Caco-2 (cell line): Measurements from ENCODE around the gene AIG1. TPM values are rescaled to one million over a fixed set of nuclear protein-coding genes. Genes with fewer than 3 reads are reported as not detected.

Experiments
- BruUV-seq: library from RNA; stranded (reverse); fragments of 400-500 nt; replicated peaks from 2 replicates; lab custom pipeline; 2021; lab: Mats Ljungman, UMichigan
- CTCF ChIA-PET: fragments of 300-600 bp; sonication (Branson Sonifier 250); formaldehyde crosslinking; loops from one replicate; lab custom pipeline; 2022; ENCODE audit warnings: antibody characterized with exemption; lab: Charles Lee
- POLR2A ChIA-PET: fragments of 300-600 bp; sonication (Branson Sonifier 250); formaldehyde crosslinking; loops from one replicate; lab custom pipeline; 2022; ENCODE audit warnings: antibody characterized with exemption; lab: Charles Lee
- DNase-seq, 2 experiments: peaks; one replicate each; pipeline versions ENCODE4 v3.0.0 to v3.0.0-alpha.2; 2020 to 2022
- H3K27me3 ChIP-seq: replicated peaks from 2 replicates; pipeline ENCODE4 v1.6.0; 2011; ENCODE audit warnings: low read length; ENCODE audit not compliant: control insufficient read depth, insufficient read depth
- H3K36me3 ChIP-seq: 2 replicates; pipeline ENCODE4 v1.5.1; 2011; ENCODE audit warnings: low read length; ENCODE audit not compliant: control insufficient read depth, insufficient read depth
- H3K4me1 ChIP-seq: fragments of 250-450 bp; sonication (Bioruptor Pico); 2 replicates; pipeline ENCODE4 v1.5.1; 2020; ENCODE audit warnings: mild to moderate bottlenecking
- H3K4me3 ChIP-seq: 2 replicates; pipeline ENCODE4 v1.5.1; 2011; ENCODE audit warnings: low read depth, mild to moderate bottlenecking, control low read depth, low read length
- H3K9me3 ChIP-seq: fragments of 250-450 bp; sonication (Bioruptor Pico); 2 replicates; pipeline ENCODE4 v1.5.1; 2020; ENCODE audit warnings: mild to moderate bottlenecking, moderate library complexity
- H3K27ac Mint-ChIP-seq: one replicate; pipeline ENCODE4 v1.8.0; 2022; ENCODE audit warnings: mixed read lengths; ENCODE audit not compliant: unreplicated experiment
- H3K27me3 Mint-ChIP-seq: one replicate; pipeline ENCODE4 v1.8.0; 2022; ENCODE audit warnings: mixed read lengths; ENCODE audit not compliant: insufficient read depth, unreplicated experiment
- H3K36me3 Mint-ChIP-seq: one replicate; pipeline ENCODE4 v1.8.0; 2022; ENCODE audit warnings: mild to moderate bottlenecking, mixed read lengths; ENCODE audit not compliant: insufficient read depth, unreplicated experiment
- H3K4me1 Mint-ChIP-seq: one replicate; pipeline ENCODE4 v1.8.0; 2022; ENCODE audit warnings: low read depth, mixed read lengths; ENCODE audit not compliant: unreplicated experiment
- H3K4me3 Mint-ChIP-seq: one replicate; pipeline ENCODE4 v1.8.0; 2022; ENCODE audit warnings: mild to moderate bottlenecking, moderate library complexity, mixed read lengths; ENCODE audit not compliant: unreplicated experiment
- H3K9me3 Mint-ChIP-seq: one replicate; pipeline ENCODE4 v1.8.0; 2022; ENCODE audit warnings: mixed read lengths; ENCODE audit not compliant: unreplicated experiment
- intact Hi-C: fragments of 100-400 bp; cut with micrococcal nuclease; formaldehyde crosslinking; loops from one replicate; pipeline ENCODE4 v1.10.0; 2022; ENCODE audit not compliant: unreplicated experiment
- total RNA-seq: library from RNA; stranded (reverse); gene quantifications from 2 replicates; pipeline ENCODE4 v1.2.3, GENCODE V29; 2022
- TF ChIP-seq, protein P1 (sequence below), 2 experiments: fragments of 200-600 bp in 1 of 2; IDR thresholded peaks; 1 replicate in 1 of 2; 2 replicates in 1 of 2; pipeline versions ENCODE4 v1.5.1 to v1.8.0; 2011 to 2022; ENCODE audit warnings: antibody characterized with exemption in 1 of 2, control low read depth in 1 of 2, inconsistent platforms in 1 of 2, low read depth in 1 of 2, low read length in 1 of 2, mild to moderate bottlenecking in 1 of 2, moderate library complexity in 1 of 2; ENCODE audit not compliant: insufficient read depth in 1 of 2, severe bottlenecking in 1 of 2, unreplicated experiment in 1 of 2

AIG1 gene
- total RNA-seq, 1 experiment from 2014 or later, result 27.6 TPM

GRCh38 chr6:143140767-143141166, 80.1 kb downstream of the AIG1 start:
- no TSS peak for BruUV-seq
- Histone ChIP-seq H3K4me1 (no peaks in the 10 kb centered on the region), H3K36me3 (no peaks in the 10 kb centered on the region), H3K9me3 (no peaks in the 10 kb centered on the region), H3K4me3 (no peak overlapping the region), H3K27me3 (no peaks in the 10 kb centered on the region)
- TF ChIP-seq, protein P1, sequence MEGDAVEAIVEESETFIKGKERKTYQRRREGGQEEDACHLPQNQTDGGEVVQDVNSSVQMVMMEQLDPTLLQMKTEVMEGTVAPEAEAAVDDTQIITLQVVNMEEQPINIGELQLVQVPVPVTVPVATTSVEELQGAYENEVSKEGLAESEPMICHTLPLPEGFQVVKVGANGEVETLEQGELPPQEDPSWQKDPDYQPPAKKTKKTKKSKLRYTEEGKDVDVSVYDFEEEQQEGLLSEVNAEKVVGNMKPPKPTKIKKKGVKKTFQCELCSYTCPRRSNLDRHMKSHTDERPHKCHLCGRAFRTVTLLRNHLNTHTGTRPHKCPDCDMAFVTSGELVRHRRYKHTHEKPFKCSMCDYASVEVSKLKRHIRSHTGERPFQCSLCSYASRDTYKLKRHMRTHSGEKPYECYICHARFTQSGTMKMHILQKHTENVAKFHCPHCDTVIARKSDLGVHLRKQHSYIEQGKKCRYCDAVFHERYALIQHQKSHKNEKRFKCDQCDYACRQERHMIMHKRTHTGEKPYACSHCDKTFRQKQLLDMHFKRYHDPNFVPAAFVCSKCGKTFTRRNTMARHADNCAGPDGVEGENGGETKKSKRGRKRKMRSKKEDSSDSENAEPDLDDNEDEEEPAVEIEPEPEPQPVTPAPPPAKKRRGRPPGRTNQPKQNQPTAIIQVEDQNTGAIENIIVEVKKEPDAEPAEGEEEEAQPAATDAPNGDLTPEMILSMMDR (IDR thresholded peaks at IDR 0.05; ENCODE audit: insufficient read depth in 1 of 2, low read depth in 1 of 2, low read length in 1 of 2, severe bottlenecking in 1 of 2, unreplicated experiment in 1 of 2), result no peak
- POLR2A ChIA-PET, result no interaction called here
- H3K4me3 Mint-ChIP-seq, result no peak overlapping the region
- no peak overlapping the region for H3K27ac Mint-ChIP-seq
- CTCF ChIA-PET, result no interaction called here
- no peaks in the 10 kb centered on the region for H3K4me1 Mint-ChIP-seq
- H3K27me3 Mint-ChIP-seq, result no peaks in the 10 kb centered on the region
- DNase-seq, result no peak
- no peaks in the 10 kb centered on the region for H3K9me3 Mint-ChIP-seq
- H3K36me3 Mint-ChIP-seq, result no peaks in the 10 kb centered on the region
- intact Hi-C loops, result no loop called here

DNA sequence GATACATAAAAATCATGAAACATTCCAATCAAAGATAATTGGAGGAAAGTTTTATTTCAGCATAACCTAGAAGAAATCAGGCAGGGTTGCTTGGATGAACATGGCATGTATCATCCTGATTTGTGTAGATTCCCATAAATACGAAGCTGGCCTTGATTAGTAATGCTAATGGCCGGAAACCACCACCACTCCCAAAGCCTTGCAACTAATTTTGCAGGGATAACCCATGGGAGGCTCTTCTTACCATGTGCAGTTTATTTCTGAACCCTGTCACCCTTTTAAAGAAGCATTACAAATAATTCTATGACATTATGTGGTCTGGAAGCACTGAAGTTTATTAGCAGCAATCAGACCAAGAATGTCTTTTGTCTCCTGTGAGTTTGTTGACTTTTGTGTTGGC, 80.8 kb downstream of the AIG1 start:
- BruUV-seq, result no TSS peak
- Mint-ChIP-seq H3K36me3 (no peaks in the 10 kb centered on the region), H3K4me3 (no peak overlapping the region), H3K27ac (no peak overlapping the region), H3K9me3 (no peaks in the 10 kb centered on the region), H3K27me3 (no peaks in the 10 kb centered on the region), H3K4me1 (no peaks in the 10 kb centered on the region)
- DNase-seq, result no peak
- TF ChIP-seq, protein P1 (IDR thresholded peaks at IDR 0.05; ENCODE audit: insufficient read depth in 1 of 2, low read depth in 1 of 2, low read length in 1 of 2, severe bottlenecking in 1 of 2, unreplicated experiment in 1 of 2), result no peak
- Histone ChIP-seq H3K27me3 (no peaks in the 10 kb centered on the region), H3K4me1 (no peaks in the 10 kb centered on the region), H3K4me3 (no peak overlapping the region), H3K9me3 (no peaks in the 10 kb centered on the region), H3K36me3 (no peaks in the 10 kb centered on the region)
- intact Hi-C loops, result no loop called here
- CTCF ChIA-PET, result no interaction called here
- POLR2A ChIA-PET, result no interaction called here

DNA sequence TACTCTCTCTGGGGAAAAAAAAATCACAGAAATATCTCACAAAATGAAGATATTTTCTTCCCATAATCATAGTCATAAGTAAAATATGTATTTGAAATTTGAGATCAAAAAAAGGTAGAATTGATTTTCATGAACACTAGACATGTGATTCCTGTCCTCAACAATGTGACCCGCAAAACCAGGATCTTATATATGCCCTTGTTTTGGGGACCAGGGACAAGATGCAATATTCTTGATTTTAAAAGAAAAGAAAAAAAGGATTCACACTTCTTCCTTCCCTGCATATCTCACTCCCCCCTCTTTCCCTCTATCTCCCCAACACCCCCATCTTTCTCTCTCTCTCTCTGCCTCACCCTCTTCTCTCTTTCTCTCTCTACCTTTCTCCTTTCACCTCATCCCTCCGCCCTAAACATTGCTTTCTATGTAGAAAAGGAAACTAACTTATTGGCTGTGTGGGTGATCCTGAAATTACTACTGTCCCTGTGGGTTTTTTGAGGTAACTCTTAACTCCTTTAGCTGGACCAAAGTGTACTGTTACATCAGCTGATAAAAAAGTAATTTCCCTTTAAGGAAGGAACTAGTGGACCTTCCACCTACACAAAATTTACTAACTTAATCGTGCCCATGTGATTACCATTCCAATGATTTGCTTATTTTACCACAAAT, 85.6 kb downstream of the AIG1 start:
- TF ChIP-seq, protein P1 (IDR thresholded peaks at IDR 0.05; ENCODE audit: insufficient read depth in 1 of 2, low read depth in 1 of 2, low read length in 1 of 2, severe bottlenecking in 1 of 2, unreplicated experiment in 1 of 2), result no peak
- ChIA-PET CTCF (no interaction called here), POLR2A (no interaction called here)
- H3K27me3 Mint-ChIP-seq, result no peaks in the 10 kb centered on the region
- no peaks in the 10 kb centered on the region for H3K9me3 Mint-ChIP-seq
- no peaks in the 10 kb centered on the region for H3K36me3 Mint-ChIP-seq
- no peak overlapping the region for H3K4me3 Mint-ChIP-seq
- no peak overlapping the region for H3K27ac Mint-ChIP-seq
- no TSS peak for BruUV-seq
- no peak for DNase-seq
- intact Hi-C loops, result no loop called here
- no peaks in the 10 kb centered on the region for H3K9me3 ChIP-seq
- no peaks in the 10 kb centered on the region for H3K4me1 ChIP-seq
- no peak overlapping the region for H3K4me3 ChIP-seq
- no peaks in the 10 kb centered on the region for H3K27me3 ChIP-seq
- no peaks in the 10 kb centered on the region for H3K36me3 ChIP-seq
- H3K4me1 Mint-ChIP-seq, result no peaks in the 10 kb centered on the region
